HG03469 (cell line): ENCODE measurements around the gene CDS2.

Source experiments
- ATAC-seq: cut with Tn5 transposase; IDR thresholded peaks from one replicate; pipeline ENCODE4 v1.9.1; 2021; ENCODE audit warnings: mild to moderate bottlenecking, moderate library complexity, moderate number of reproducible peaks; ENCODE audit not compliant: unreplicated experiment

Gene CDS2

DNA sequence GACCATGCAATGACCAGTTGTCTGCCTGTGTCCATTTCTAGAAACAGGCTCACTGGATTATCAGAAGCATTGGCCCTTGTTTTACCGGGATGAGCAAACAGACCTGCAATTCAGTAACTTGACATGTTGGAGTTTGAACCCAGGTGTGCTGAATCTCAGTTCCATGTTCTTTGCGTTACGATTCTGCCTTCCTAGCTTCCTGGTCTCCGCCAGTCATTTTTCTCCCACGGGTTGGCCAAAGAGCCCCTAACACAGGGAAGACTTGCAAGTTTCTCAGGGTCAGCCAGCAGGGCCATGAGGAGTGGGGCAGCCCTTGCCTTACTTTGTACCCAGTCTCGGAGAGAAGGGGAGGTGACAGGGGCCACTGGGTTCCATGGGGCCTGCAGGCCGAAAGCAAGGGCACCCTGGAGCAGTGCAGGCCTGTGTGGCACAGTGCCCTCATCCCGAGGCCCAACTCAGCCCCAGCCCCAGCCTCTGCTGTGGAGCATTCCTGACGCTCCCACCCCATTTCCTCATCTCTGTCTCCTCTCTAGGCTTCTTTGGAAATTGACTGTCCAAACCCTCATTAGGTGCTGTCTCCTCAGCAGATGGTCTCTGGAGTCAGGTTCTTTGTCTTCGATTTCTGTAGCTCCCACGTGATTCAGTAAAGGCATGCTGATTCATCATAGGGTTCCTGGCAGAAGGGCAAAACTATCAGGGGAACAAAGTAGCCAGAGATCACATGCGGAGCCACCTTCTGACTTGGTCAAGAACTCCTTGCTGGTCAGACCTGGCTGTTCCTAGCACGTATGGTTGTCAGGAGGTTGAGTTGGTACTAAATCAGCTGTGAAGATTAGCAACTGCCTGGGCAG, 23.6 kb downstream of the CDS2 start:
- no peak for ATAC-seq

DNA sequence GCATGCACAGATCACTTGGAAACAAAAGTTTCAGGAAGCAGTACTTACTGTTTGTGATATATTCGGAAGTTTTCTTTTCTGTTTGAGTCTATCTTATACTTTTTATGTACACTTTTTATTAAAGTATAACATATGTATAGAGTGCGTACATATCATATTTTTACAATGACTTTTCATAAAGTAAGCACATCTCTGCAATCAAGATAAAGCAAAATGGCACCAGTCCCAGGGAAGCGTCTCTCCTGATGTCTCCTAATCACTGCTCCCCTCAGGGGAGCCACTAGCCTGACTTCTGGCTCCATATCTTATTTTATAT, 26.3 kb downstream of the CDS2 start:
- no peak for ATAC-seq

DNA sequence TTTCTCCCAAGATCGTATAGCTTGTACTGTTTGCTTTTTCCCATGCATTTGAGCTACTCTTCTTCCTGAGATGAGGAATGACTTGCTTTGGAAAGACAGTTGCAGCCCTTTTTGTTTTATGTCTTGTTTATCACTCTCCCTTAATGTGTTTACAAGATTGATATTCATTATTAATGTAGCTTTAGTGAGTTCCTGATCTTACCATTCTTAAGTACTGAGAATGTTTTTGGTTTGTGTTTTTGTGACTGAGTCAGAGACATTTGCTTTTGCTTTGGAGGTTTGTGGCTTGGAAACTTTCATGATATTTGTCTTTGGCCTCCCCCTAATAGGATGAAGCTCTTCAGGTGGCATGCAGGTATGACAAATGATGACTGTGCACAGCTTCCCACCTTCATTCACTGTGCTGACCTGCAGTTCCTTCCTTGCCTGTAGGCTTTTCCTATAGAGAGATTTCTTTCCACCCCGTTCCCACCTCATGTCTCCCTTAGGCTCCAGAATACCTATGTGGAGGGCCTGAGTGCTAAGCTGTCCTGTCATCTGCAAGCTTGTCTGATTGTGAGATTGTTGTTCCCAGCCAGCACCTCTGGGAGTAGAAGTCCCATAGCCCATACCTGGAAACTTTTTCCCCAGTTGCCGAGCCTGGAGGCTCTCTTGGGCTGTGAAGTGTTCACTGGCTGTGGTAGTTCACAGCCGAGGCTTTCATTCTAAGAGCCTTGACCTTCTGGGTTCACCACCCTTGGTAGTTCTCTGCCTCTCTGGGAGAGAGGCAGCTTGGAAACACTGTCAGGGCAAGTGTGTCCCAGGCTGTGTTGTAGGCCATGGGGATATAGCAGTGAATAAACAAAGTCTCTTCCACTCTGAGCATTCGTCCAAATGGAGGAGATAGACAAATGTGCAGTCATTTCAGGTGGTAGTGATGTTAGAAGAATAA, 27.1 kb downstream of the CDS2 start:
- no peak for ATAC-seq

DNA sequence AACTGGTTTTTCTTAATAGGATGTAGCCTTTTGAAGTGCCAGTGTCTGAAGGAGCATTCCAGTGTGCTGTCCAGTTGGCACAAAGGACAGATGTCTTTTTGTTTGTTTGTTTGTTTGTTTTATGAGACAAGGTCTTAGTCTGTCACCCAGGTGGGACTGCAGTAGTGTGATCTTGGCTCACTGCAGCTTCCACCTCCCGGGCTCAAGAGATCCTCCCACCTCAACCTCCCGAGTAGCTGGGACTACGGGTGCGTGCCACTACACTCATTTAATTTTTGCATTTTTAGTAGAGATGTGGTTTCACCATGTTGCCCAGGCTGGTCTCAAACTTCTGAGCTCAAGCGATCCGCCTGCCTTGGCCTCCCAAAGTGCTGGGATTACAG, 27.7 kb downstream of the CDS2 start:
- no peak for ATAC-seq

DNA sequence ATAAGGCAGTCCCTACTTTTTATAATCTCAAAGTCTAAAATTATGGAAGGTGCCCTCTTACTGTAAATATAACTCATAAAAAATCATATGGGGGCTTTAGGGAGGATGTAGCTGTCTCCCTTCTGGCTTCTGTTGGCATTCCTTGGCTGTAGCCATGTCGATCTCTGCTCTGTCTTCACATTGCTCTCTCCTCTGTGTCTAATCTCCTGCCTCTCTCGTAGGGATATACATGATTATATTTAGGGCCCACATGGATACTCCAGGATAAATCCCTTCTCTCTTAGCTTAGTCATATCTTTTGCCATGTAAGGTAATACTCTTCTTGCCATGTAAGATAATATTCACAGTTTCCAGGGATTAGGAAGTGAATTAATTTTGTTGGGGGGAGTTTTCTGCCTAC, 28.6 kb downstream of the CDS2 start:
- no peak for ATAC-seq

DNA sequence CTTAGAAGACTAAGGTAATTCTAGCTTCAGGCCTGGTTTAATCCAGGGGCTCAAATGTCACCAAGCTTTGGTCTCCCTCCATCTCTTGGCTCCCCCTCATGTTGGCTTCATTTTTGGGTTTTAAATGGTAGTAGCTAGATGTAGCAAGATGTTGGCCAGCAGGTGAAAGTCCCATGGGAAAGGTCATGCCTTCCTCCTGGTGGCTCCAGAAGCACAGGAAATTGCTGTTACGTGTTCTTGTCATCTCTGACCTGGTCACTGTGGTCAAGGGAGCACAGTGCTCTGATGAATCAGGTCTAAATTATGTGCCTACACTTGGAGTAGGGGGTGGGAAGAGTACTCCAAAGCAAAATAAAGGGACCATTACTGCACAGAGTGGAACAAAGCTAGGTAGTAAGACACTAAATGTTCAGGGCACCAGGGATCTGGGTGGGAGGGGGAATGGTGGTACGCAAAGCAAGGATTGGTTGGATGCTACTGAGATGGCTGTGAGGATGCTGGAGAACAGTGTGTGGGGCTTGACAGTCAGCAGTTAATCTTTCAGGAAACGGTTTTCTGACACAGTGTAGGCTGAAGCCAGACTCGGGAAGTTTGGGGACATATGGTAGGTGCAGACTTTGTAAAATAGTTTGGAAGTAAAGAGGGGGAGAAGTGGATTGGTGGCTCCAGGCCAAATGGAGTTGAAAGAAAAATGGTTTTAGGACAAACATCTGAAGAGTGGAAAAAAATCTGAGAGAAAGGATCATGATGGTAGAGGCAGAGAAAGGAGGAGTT, 30.1 kb downstream of the CDS2 start:
- ATAC-seq, result no peak

DNA sequence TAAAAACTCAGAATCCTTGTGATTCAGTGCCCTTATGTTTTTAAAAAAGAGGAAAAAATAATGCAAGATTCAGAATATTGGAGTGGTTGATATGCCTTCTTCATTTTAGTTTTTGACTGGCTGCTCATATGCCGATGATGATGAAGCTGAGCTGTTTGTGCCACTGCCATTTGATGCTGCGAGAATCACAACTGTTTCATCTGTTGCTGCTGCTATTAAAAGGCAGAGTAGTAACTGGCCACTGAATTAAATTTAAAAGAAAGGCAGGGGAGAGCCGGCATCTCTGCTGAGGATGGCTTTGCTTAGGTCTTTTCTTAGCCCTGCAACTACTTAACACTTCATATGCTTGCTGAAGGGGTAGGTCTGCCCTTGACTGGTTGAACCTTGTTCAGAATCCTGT, 33.1 kb downstream of the CDS2 start:
- ATAC-seq, result no peak

DNA sequence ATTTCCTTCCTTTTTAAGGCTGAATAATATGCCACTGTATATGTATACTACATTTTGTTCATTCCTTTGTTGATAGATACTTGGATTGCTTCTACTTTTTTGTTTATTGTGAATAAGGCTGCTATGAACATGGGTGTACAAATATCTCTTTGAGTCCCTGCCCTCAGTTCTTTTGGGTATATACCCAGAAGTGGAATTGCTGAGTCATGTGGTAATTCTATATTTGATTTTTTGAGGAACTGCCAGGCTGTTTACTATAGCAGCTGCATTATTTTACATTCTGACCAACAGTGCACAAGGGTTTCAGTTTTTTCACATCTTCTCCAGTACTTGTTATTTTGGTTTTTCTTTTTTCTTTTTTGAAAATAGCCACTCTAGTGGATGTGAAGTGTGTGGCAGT, 34.1 kb downstream of the CDS2 start:
- no peak for ATAC-seq

DNA sequence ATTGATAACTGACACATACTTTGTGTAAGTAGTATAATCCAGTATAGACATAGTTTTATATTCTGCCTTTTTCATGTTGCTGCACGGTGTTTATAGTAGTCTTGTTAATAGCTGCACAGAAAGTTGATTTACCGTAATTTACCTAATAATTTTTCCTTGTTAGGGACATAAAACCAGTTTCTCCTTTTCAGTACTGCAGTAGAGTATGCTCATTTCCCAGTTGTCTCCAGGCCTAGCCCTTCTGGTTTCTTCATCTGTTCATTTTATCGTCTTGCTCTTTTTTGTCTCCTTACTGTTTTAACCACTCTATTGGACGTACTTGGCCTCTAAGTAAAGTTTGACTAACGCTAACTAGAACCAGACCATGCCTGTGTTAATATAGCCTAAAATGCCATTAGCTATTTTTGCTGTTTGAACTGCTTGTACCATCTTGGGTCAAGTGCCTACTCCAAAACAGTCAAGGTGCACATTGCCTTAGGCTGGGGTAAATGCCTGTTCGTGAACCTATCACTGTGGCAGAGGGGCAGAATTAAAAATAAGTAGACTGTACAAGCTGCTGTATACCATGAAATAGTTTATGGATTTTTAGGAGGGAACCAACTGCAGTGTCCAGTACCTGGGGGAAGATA, 34.8 kb downstream of the CDS2 start:
- no peak for ATAC-seq

DNA sequence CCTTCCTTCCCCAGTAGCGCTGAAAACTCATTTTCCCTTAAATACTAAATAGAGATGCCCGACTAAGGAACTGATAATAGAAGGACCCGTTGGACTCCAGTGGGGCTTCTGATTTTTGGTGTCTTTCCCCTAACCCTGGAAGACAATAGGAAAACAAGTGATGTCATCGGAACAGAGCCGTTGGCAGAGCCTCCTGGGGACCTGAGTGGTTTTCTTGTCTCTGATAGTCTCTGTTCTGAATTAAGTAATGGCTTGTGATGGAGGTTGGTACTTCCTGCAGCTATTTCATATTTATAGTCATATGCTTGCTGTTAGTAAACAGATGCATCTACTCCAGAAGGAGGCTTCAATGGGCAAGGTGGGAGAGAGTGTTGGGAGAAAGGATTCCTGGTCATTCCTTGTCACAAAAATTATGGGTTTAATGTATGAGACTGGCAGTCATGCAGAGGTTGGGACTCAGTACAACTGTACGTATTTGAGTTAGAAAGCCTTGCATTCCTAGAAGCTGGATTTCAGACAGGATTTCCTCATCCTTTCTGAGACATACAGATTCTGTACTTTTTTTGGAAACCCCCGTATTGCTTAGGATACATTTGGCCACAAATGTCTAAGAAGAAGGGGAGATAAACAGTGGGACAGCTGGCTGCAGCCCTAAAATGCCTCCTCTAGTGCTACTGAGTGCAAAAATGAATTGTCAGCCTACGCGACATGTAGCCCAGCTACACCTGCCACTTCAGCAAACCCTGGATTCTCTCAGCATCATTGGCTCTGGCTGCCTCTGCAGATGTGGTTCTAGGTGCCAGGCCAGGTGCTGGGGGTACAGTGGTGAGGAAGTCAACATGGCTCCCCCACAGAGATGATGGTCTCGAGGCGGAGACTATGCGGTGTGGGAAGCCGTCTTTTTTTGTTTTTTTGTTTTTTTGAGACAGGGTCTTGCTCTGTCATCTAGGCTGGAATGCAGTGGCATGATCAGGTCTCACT, 38.1 kb downstream of the CDS2 start:
- no peak for ATAC-seq

DNA sequence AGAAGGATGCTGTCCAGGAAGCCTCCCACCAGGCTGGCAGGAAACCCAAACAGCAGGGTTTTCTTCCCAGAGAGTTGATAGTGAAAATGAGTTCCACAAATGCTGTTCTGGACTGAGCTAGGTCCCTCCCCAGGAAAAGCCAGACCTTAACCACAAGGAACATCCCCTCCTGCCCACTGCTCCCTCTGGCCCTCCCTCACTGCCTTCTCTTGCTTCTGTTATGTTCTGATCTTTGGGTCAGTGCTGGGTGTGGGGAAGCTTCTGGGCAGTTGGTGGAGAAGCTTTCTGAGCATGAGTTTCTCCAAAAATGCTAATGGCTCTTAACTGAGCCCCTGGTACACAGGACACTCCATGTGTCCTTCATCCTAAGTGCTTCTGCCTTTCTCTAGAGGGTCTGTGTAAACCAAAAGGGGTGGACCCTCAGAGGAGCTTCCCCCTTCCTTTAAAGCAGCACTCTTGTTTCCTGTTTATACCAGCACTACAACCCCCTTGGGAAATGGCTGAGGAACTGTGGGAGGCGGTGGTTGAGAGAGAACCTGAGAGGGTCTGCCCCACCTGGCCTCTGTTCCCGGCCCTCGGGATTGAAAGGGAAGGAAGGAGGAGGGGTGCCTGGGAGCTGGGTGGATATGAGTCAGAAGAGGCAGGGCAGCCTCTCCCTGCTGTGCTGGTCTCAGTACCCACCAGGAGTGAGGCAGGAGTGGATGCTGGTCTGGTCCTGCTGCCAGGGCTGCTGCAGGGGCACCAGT, 42.0 kb downstream of the CDS2 start:
- no peak for ATAC-seq

DNA sequence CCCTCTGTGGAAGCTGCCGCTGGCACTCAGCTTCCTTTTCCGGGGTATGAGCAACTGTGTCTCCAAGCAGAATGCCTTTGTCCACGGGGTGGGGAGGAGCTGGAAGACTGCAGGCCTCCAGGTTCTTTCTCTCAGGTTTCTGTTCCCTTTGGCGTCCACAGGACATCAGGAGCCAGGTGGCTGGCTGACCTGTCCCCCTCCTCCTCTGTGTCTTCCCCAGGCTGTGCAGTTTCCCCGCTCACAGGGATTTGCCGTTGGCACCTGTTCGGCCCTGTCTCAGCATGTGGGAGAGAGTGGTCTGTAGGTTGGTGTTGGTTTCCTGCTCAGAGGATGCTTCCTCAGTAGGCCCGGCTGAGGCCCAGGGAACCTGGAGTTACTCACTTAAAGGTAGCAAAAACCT, 43.5 kb downstream of the CDS2 start:
- no peak for ATAC-seq

DNA sequence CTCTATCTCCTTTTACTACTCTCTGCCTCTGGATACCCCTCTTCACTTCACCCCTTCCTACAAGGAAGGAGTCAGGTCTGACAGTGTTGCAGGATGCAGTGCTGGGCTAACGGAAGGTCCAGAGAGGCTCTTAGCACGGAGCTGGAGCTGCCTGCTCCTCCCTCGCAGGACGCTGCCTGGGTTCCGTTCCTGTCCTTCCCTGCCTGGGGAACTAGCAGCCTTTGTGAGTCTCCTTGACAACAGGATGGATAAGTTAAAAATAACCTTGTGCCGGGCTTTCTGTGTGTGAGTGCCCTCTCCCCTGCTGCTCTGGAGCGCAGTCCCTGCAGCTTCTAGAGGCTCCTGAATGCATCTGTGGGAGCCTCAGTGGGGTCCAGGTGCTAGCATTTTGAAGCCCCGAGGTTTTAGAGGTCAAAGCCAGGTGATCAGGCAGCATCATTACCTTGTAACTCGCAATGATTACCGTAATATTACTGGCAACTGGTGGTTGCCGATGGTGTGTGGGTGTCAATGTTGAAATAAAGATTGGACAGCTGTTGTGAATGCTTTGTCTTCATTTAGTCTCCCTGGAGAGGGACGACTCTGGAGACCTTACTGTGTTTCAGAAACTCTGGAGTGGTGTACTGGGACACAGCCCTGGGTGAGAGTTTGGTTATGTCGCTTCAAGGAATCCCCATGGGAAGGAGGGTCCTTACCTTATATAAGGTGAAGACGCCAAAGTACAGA, 44.4 kb downstream of the CDS2 start:
- ATAC-seq, result no peak

DNA sequence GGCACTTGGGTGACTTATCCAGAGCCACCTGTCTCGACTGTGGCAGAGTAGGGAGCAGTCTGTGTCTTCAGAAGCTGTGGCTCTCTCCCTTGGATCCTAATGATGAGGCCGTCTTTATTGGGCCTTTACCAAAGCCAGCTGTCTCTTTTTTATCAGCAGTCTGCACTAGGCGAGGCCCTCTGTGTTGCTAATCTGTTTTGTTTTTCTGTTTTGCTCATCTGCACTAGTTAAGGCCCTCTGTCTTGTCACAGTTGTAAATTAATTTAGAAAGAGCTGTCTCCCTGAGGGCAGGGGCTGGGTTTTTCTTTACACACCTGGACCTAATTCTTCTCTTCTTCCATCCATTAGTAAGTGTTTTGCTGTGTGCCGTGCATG, 45.0 kb downstream of the CDS2 start:
- no peak for ATAC-seq

DNA sequence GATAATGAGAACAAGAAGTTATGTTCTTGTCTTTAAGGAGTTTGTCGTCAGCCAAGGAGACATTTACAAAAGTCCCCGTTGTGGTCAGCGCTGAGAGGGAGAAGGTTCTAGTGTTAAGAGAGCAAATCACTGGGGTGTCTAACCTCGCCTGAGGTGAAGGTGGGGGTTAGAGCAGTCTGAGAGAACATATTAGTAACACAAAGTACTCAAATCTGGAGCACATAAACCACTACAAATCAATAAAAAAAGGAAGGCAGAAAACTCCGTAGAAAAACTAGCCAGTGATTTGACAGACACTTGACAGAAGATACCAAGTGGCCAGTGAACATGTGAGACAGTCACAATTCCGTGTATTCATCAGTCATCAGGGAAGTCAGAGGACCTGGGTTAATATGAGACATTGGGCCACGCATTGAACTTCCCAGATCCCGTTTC, 45.4 kb downstream of the CDS2 start:
- ATAC-seq, result no peak

DNA sequence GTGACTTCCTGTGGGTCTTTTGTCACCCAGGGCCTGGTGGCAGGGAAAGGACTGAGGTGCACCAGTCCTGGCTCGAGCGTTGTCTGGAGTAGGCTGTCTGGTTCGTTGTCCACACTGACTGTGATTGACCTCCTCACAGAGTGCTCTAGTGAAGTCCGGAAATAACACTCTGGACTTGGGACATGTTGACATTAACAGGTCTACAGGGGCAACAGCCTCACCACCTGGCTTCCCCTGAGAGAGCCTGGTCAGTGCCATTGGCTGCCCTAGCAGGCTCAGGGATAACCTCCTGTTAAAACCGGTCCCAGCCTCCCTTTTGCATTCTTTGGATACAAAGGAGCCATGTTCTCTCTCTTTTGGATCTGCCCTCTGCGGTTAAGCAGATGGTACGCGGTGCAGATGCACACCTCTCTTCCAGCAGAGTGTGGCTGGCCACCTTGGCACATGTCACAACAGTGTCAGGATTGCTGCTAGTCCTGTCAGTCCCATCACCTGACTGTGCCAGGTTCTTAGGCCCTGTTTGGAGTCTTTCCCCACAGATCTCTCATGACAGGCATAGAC, 46.2 kb downstream of the CDS2 start:
- ATAC-seq, result no peak

DNA sequence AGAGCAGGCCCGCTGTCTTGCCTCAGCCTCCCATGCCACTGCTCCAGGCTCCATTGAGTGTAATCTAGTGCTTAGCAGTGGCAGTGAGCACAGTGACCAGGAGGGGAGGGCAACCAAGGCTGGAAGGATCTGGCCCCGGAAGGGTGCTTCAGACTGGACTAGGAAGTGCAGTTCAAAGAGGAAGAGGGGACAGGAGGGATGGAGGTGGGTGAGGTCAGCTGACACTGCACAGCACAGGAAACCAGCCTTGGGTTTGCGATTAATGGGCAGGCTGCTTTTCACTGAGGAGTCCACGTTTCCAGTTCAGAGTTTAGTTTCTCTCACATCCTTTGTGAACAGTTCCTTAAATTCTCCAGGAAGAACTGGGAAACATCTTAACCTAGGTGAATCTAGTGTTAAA, 46.9 kb downstream of the CDS2 start:
- no peak for ATAC-seq

DNA sequence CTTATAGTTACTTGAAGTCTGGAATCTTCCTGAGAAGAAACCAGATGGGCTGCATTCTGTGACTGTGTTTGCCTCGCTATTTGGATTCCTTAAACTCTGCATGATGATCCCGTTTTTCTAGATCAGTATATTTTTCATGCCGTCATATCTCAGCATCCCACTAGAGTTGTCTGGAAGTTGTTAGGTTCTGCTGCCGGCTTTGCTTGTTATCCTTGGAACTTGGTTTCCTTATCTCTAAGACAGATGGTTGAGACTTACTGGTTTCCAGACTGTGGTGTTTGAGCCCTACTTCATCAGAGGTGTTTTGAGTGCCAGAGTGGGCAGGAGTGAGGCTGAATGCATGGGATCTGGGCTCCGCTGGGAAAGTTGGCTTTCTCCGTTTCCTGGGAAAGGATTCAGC, 50.3 kb downstream of the CDS2 start:
- no peak for ATAC-seq
